Measurements from ENCODE around the gene DLL1. TPM values are rescaled to one million over a fixed set of nuclear protein-coding genes. Genes with fewer than 3 reads are reported as not detected.
A peak's percentile ranks its signal among the peaks of the same experiment; 100 is the strongest.

DLL1 gene
- total and polyA plus RNA-seq, 3 donors from 2014 or later, result 2.8 to 5.5 (median 4.6) TPM

GRCh38 chr6:170296423-170296745, 5.5 kb upstream of the DLL1 start:
- no peak for TF ChIP-seq CTCF (IDR thresholded peaks at IDR 0.05)
- TF ChIP-seq POLR2A (IDR thresholded peaks at IDR 0.05), result no peak
- H3K36me3 ChIP-seq (ENCODE audit: low read depth, missing control alignments), result no peaks in the 10 kb centered on the region
- H3K4me1 ChIP-seq, result peaks cover 24% of the 10 kb centered on the region
- H3K9me3 ChIP-seq, result no peaks in the 10 kb centered on the region
- no peaks in the 10 kb centered on the region for H3K27me3 ChIP-seq
- H3K4me3 ChIP-seq, result peak overlapping the region; percentile 34 to 49
- intact Hi-C loops (cut with DNase I; ENCODE audit: low total_unique reads), result loop anchor here (10.0 kb wide), 1 partner anchor 462 kb away; no protein-coding TSS in a partner anchor
- WGBS, 2 donors, result 3 to 8% methylated on average over 5 to 38 of the region's 47 CpGs
- no peak for DNase-seq
- H3K27ac ChIP-seq, result no peak overlapping the region

DNA sequence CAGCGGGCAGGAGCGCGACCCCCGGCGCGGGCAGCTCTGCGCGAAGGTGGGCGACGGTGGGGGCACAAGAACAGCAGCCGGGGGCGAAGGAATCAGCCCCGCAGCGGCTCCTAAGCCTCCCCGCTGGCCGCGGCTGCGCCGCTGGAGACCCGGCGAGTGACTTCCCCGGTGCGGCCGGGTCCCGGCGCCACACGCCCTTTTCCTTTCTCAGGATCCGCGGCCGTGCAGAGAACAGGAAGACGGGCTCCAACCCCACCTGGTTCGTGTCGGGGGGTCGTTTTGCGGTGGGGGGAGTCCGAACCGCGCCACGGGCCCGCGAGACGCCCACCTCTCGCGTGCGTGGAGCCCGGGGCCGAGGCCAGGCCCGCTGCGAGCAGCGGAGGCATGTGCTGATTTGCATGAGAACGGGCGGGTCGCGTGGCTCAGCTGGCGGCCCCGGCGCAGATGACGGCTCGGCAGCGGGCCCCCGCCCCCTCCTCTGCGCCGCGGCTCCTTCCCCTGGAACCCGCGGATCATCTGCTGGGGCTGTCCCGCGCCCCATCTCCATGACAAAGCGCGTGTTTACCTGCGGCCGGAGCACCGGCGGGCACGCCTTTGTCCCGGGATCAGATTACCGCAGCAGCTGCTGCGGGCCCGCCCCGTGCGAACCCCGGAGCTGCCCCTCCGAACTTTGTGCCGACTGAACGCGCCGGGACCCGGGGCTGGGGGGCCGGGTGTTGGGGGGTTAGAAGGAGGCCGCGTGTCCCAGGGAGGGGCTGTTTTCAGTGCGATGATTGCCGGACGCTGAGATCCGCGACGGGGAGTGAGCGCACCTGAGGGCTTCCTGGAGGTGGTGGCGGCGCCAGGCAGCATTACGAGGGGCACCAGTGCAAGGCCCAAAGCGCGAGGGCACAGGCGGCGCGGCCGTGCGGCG, 4.9 kb upstream of the DLL1 start:
- TF ChIP-seq CTCF (IDR thresholded peaks at IDR 0.05) (no peak), POLR2A (IDR thresholded peaks at IDR 0.05) (no peak)
- no peaks in the 10 kb centered on the region for H3K9me3 ChIP-seq
- no peaks in the 10 kb centered on the region for H3K36me3 ChIP-seq (ENCODE audit: low read depth, missing control alignments)
- intact Hi-C loops (cut with DNase I; ENCODE audit: low total_unique reads), result loop anchor here (10.0 kb wide), 1 partner anchor 461 kb away; no protein-coding TSS in a partner anchor
- H3K27ac ChIP-seq, result no peak overlapping the region
- DNase-seq, result peak; percentile 42
- H3K4me1 ChIP-seq, result peaks cover 28% of the 10 kb centered on the region
- H3K4me3 ChIP-seq, result peak overlapping the region; percentile 24 to 49
- 1% methylated on average over 101 of the region's 109 CpGs; no CpG with 5 or more reads in 1 of the 2 donors for WGBS, 2 donors
- no peaks in the 10 kb centered on the region for H3K27me3 ChIP-seq

DNA sequence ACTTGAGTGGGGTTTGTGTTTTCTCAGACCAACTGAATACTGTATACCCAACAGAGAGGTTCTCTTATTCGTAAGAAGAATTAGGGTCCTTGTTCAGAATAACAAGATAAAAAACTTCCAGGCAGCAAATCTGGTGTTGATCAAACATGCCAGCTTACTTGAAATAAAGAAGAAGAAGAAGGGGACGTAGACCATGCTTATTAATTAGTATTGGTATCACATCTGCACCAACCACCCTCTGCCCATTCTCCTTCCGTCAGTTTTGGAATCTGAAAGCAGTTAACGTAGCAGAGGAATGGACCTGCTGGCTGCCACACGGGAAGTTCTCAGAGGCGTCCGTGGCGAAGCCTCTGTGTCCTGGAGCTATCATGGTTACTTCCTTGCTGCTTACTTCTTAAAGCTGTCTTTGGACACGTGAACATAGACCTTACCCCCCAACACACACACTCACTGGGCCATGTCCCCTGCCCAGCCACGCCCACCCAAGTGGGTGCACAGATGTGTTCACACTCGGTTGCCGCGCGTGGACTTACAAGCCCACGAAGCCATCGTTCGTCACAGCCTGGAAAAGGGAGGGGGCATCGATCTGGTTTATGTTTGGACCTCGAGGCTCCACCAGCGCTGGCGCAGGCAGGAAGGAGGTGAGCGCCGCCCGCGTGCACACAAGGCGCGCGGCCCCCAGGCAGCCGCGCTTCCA, 4.1 kb upstream of the DLL1 start:
- 14 to 17% methylated on average over 25 to 30 of the region's 30 CpGs for WGBS, 2 donors
- no peaks in the 10 kb centered on the region for H3K9me3 ChIP-seq
- TF ChIP-seq CTCF (IDR thresholded peaks at IDR 0.05) (no peak), POLR2A (IDR thresholded peaks at IDR 0.05) (no peak)
- no peak overlapping the region for H3K27ac ChIP-seq
- intact Hi-C loops (cut with DNase I; ENCODE audit: low total_unique reads), result loop anchor here (10.0 kb wide), 1 partner anchor 460 kb away; no protein-coding TSS in a partner anchor
- peaks cover 30% of the 10 kb centered on the region for H3K4me1 ChIP-seq
- H3K36me3 ChIP-seq (ENCODE audit: low read depth, missing control alignments), result no peaks in the 10 kb centered on the region
- DNase-seq, result no peak
- no peaks in the 10 kb centered on the region for H3K27me3 ChIP-seq
- peak overlapping the region; percentile 24 to 49 for H3K4me3 ChIP-seq

DNA sequence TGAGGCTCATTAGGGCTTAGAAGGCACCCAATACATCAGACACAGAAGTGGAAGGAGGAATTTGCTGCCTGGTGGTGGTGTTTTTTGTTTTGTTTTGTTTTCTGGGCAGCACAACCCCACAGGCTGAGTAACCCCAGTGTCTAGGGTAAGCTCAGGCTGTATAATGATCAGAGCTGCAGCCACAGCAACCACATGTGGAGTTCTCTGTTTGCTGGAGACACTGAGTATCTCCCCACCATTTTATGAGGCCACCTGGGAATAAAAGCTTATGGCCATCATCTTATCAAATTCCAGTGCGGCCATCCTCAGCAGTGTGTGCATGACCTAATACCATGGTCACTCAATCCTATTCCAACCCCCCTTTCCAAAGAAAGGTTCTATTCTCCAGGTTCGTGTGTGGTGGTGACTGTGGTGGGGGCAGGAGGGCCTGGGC, 3.4 kb upstream of the DLL1 start:
- WGBS, 2 donors, result 49 to 54% methylated on average over 2 of the region's 2 CpGs
- no peak for DNase-seq
- H3K4me3 ChIP-seq, result no peak overlapping the region
- H3K9me3 ChIP-seq, result no peaks in the 10 kb centered on the region
- no peak overlapping the region for H3K27ac ChIP-seq
- H3K4me1 ChIP-seq, result peaks cover 33% of the 10 kb centered on the region
- TF ChIP-seq POLR2A (IDR thresholded peaks at IDR 0.05) (no peak), CTCF (IDR thresholded peaks at IDR 0.05) (no peak)
- H3K36me3 ChIP-seq (ENCODE audit: low read depth, missing control alignments), result no peaks in the 10 kb centered on the region
- intact Hi-C loops (cut with DNase I; ENCODE audit: low total_unique reads), result loop anchor here (10.0 kb wide), 1 partner anchor 460 kb away; no protein-coding TSS in a partner anchor
- no peaks in the 10 kb centered on the region for H3K27me3 ChIP-seq
